Measurements from ENCODE around the gene CKM. TPM values are rescaled to one million over a fixed set of nuclear protein-coding genes. Genes with fewer than 3 reads are reported as not detected.

CKM gene
- total and polyA plus RNA-seq, 12 donors, result 2,078 to 7,765 (median 4,407) TPM

DNA sequence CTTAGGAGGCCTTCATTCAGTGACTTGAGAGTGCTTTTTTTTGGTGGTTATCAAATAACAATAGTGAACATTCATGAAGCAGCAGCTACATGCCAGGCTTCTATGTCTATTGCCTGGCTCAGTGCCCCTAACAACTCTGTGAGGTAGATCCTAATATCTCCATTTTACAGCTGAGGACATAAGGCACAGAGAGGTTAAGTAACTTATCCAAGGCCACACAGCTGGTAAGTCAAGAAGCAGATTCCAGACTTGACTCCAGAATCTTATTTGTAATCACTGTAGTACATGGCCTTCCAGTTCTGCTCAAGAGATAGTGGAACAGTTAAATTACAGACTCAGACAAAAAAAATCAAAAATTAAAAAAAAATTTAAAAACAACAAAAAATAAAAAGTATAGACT, 26.8 kb downstream of the CKM start:
- peaks cover 0 to 76% (median 3%) of the 10 kb centered on the region in 9 donors for H3K36me3 ChIP-seq
- TF ChIP-seq, protein P1, sequence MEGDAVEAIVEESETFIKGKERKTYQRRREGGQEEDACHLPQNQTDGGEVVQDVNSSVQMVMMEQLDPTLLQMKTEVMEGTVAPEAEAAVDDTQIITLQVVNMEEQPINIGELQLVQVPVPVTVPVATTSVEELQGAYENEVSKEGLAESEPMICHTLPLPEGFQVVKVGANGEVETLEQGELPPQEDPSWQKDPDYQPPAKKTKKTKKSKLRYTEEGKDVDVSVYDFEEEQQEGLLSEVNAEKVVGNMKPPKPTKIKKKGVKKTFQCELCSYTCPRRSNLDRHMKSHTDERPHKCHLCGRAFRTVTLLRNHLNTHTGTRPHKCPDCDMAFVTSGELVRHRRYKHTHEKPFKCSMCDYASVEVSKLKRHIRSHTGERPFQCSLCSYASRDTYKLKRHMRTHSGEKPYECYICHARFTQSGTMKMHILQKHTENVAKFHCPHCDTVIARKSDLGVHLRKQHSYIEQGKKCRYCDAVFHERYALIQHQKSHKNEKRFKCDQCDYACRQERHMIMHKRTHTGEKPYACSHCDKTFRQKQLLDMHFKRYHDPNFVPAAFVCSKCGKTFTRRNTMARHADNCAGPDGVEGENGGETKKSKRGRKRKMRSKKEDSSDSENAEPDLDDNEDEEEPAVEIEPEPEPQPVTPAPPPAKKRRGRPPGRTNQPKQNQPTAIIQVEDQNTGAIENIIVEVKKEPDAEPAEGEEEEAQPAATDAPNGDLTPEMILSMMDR (IDR thresholded peaks at IDR 0.05), result no peak
- H3K27me3 ChIP-seq, result no peaks in the 10 kb centered on the region
- intact Hi-C loops (cut with DNase I), result no loop called here
- H3K4me3 ChIP-seq, result no peak overlapping the region
- no peak overlapping the region for H3K27ac ChIP-seq
- H3K4me1 ChIP-seq, result peaks cover 0 to 15% (median 0%) of the 10 kb centered on the region in 9 donors
- no peak for ATAC-seq
- H3K9me3 ChIP-seq, result peaks cover 0 to 18% (median 0%) of the 10 kb centered on the region in 11 donors
- DNase-seq, result no peak

DNA sequence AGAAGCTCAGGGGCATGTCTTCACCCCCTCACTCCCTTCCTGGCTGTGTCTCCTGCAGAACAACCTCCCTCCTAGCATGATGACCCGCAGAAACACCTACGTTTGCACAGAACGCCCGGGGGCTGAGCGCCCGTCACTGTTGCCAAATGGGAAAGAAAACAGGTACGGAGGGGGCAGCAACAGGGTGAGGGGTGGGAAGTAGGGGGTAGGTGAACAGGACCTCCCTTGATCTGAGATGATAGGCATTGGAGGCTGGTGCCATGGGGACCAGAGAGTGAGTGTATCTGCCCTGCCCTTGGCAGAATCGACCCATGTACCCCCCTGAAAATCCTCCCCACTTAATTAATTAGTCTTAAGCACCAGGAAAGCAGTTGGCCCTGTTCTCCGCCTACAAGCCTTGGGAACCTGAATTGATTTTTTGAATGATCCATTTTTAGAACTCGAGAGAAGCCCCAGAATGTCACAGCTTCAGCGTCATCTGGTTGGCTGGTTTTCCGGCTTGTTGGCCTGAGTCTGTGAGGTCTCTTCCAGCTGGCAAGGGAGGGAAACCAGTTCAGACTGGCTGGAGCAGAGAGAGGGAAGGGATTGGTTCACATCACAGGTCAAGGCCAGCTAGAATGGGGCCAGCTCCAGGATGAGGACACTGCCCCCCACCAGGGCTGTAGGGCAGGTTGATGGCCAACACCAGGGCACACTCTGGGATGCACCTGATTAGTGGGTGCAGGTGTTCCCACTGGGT, 28.2 kb downstream of the CKM start:
- 65 to 72% methylated on average over 12 of the region's 12 CpGs for WGBS, 2 donors
- ATAC-seq, result peak; percentile 71 to 96 (median 92)
- intact Hi-C loops (cut with DNase I), result no loop called here
- H3K4me1 ChIP-seq, result peaks cover 0 to 15% (median 0%) of the 10 kb centered on the region in 9 donors
- no peak overlapping the region for H3K4me3 ChIP-seq
- peaks cover 0 to 18% (median 0%) of the 10 kb centered on the region in 11 donors for H3K9me3 ChIP-seq
- peak; percentile 57 to 68 for DNase-seq
- H3K27ac ChIP-seq, result peak overlapping the region in 5 of 10 donors; percentile 39 to 80 (median 71)
- TF ChIP-seq, protein P1 (IDR thresholded peaks at IDR 0.05), result no peak
- peaks cover 0 to 84% (median 4%) of the 10 kb centered on the region in 9 donors for H3K36me3 ChIP-seq
- no peaks in the 10 kb centered on the region for H3K27me3 ChIP-seq

DNA sequence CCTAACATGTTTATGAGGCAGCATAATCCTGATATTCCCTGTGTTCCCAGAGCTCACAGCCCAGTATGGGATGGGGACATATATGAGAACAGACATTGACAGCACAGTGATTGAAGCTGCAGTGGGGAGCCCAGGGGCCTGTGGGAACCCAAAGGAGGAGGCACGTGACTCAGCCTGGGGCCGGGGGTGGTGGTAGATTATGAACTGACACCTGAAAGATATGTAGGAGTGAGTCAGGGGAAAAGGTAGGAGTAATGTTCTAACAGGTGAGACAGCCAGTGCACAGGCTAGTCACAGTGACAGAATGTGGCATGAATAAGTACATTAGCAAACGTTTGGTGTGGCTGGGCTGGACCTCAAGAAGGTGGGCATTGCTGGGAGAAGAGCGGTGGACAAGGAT, 29.0 kb downstream of the CKM start:
- H3K9me3 ChIP-seq, result peaks cover 0 to 18% (median 0%) of the 10 kb centered on the region in 11 donors
- H3K27ac ChIP-seq, result peak overlapping the region in 1 of 10 donors; percentile 80
- H3K4me3 ChIP-seq, result no peak overlapping the region
- ATAC-seq, result no peak
- H3K4me1 ChIP-seq, result peaks cover 0 to 15% (median 0%) of the 10 kb centered on the region in 9 donors
- WGBS, 2 donors, result 89 to 94% methylated on average over 4 of the region's 4 CpGs
- TF ChIP-seq, protein P1 (IDR thresholded peaks at IDR 0.05), result no peak
- H3K36me3 ChIP-seq, result peaks cover 0 to 84% (median 4%) of the 10 kb centered on the region in 9 donors
- intact Hi-C loops (cut with DNase I), result no loop called here
- no peaks in the 10 kb centered on the region for H3K27me3 ChIP-seq
- no peak for DNase-seq

DNA sequence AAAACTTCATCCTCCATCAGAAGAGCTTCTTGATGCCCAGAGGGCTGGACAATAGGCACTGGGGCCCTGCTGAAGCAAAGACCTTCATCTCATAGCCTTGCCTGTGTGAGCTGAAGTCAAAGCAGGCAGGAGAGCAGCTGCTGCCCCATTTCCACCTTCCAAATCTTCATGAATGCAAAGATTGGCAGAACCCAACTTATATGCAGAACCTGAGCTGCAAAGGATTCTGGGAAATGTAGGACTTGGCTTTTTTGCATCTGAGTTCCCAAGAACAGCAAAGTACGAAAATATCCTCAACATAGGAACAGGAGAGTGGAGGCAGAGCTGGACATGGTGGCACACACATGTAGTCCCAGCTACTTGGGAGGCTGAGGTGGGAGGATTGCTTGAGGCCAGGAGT, 30.8 kb downstream of the CKM start:
- no peaks in the 10 kb centered on the region for H3K27me3 ChIP-seq
- H3K36me3 ChIP-seq, result peaks cover 0 to 92% (median 8%) of the 10 kb centered on the region in 9 donors
- no peak overlapping the region for H3K4me3 ChIP-seq
- no peak overlapping the region for H3K27ac ChIP-seq
- 98 to 100% methylated on average over 1 of the region's 1 CpG for WGBS, 2 donors
- ATAC-seq, result no peak
- TF ChIP-seq, protein P1 (IDR thresholded peaks at IDR 0.05), result no peak
- H3K9me3 ChIP-seq, result peaks cover 0 to 18% (median 0%) of the 10 kb centered on the region in 11 donors
- DNase-seq, result no peak
- peaks cover 0 to 15% (median 0%) of the 10 kb centered on the region in 9 donors for H3K4me1 ChIP-seq
- intact Hi-C loops (cut with DNase I), result no loop called here
